Measurements from ENCODE around the gene KIF1B.
A peak's percentile ranks its signal among the peaks of the same experiment; 100 is the strongest.

Gene KIF1B

GRCh38 chr1:10429868-10430215 lies 219.5 kb downstream of the KIF1B start:
- DNase-seq (ENCODE audit: low read depth in 2 of 2) = no peak

DNA sequence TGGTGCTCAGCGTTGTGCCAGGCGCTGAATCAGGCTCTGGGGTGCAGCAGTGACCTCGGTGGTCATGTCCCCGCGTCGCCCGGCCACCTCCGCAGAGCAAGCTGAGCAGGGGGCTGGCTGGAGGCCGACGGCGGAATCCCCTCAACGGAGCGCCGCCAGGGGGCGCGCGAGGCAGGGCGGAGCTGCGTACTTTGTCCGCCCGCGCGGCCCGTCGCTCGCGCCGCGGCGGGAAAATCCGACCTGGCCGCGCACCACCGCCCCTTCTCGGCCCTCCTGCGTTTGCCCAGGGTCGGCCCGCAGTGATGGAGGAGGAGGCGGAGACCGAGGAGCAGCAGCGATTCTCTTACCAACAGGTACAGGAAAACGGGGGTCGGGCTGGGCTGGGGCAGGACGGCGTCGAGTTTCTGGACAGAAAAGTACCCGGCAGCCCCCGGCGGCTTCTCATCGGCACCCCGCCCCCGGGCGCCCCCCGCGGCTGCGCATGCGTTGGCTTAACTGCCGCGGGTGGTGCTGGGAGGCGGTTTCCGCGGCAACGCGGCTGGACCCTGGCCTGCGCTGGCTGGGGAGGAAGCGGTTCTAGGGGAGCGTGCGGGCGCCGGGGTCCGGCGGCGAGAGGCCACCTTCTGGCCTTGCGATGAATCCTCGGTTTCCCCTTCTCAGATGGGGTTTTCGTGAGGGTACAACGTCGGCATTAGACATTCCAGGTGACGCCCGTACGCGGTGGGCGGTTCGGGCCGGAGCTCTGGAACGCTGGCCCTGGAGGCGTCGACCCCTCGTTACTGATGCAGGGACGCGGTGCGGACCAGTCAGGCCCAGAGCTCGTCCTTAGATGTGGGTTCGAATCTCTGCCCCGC lies 220.1 kb downstream of the KIF1B start, which contains the start of gene CENPS:
Gene CENPS, plus strand, starts transcription at position 218 of the 854 bp plus-strand sequence. Its CDS starts 85 bp downstream, at position 303.
- peak; percentile 83 to 95 for DNase-seq (ENCODE audit: low read depth in 2 of 2)

Measured in stimulated activated CD4-positive, alpha-beta T cell treated with anti-CD3 and anti-CD28 coated beads, Interleukin-4, amount 100 ng/mL, for 48 hours (primary cell).